Right lobe of liver (tissue), 6 donors: ENCODE measurements around the gene KRT80. TPM values are rescaled to one million over a fixed set of nuclear protein-coding genes. Genes with fewer than 3 reads are reported as not detected.

ENCODE experiments used
- ATAC-seq, 4 donors: fragments of 200-7000 bp; cut with Tn5 transposase; one replicate each; pipeline ENCODE4 v1.9.1; 2020; ENCODE audit warnings: mild to moderate bottlenecking in 4 of 4, moderate library complexity in 4 of 4
- DNase-seq, 3 donors: peaks; one replicate each; pipeline ENCODE4 v3.0.0-alpha.2; 2020
- H3K27ac ChIP-seq, 3 donors: fragments of 200-600 bp; one replicate each; pipeline ENCODE4 v1.8.0; 2022
- H3K27me3 ChIP-seq, 2 donors: fragments of 200-600 bp; one replicate each; pipeline ENCODE4 v1.8.0; 2022
- H3K36me3 ChIP-seq, 4 donors: fragments of 200-600 bp; sonication (generic) in 1 of 4; one replicate each; pipeline versions ENCODE4 v1.5.1 to v1.8.0; 2017 to 2022; ENCODE audit warnings: control low read depth in 1 of 4
- H3K4me1 ChIP-seq, 4 donors: fragments of 200-600 bp; sonication (generic) in 1 of 4; one replicate each; pipeline versions ENCODE4 v1.5.1 to v1.8.0; 2017 to 2022; ENCODE audit warnings: control low read depth in 1 of 4
- H3K4me3 ChIP-seq, 3 donors: fragments of 200-600 bp; one replicate each; pipeline ENCODE4 v1.8.0; 2022
- H3K9me3 ChIP-seq, 4 donors: fragments of 200-600 bp; sonication (generic) in 1 of 4; one replicate each; pipeline versions ENCODE4 v1.5.1 to v1.8.0; 2017 to 2022; ENCODE audit warnings: control low read depth in 1 of 4
- POLR2A ChIP-seq: fragments of 450-650 bp; IDR thresholded peaks from one replicate; pipeline ENCODE4 v1.6.1; 2017; ENCODE audit warnings: antibody characterized with exemption, mild to moderate bottlenecking
- WGBS: methylation state at CpG from one replicate; pipeline ENCODE4 v1.1.6; 2018; ENCODE audit warnings: low coverage, low lambda C conversion rate; ENCODE audit not compliant: insufficient coverage; ENCODE audit errors: missing lambda C conversion rate; 5-methylcytosine and 5-hydroxymethylcytosine counted together
- intact Hi-C, 2 donors: fragments of 100-400 bp; cut with DNase I; formaldehyde crosslinking; loops; one replicate each; pipeline versions ENCODE4 v1.11.2 to v1.14.1; 2022
- total RNA-seq, 6 experiments: library from RNA; depleted of rRNA in 2 of 6; stranded (reverse); fragments of >200 nt in 2 of 6; fragmentation: NEBNext Ultra II Directional in 3 of 6; extraction: Animal tissue kit (Norgen Biotek cat#: 25700) in 3 of 6; gene quantifications; one replicate each; pipeline versions ENCODE4 v1.1.0 to v1.2.4, GENCODE V29; 2016 to 2023
- TF ChIP-seq, protein P1 (sequence below), 4 donors: fragments of 200-600 bp in 3 of 4; fragments of 450-650 bp in 1 of 4; IDR thresholded peaks; one replicate each; pipeline versions ENCODE4 v1.5.1 to v1.8.0; 2016 to 2022; ENCODE audit warnings: antibody characterized with exemption in 4 of 4, mild to moderate bottlenecking in 2 of 4
- donor health status: DM: no; HTN: yes; CAD: no.
- donor health status: DM: no; HTN: no; CAD: no.
- donor health status: DM: no; HTN: no; CAD: no.
- donor health status: DM: no; HTN: yes; CAD: no.
- donor health status: DM: no; HTN: yes; CAD: no.

The KRT80 gene
- total RNA-seq, 6 experiments from 2014 or later, result 0.09 to 0.51 (median 0.15) TPM

- no peaks in the 10 kb centered on the region for H3K9me3 ChIP-seq
- ATAC-seq, result no peak
- H3K27ac ChIP-seq, result no peak overlapping the region
- intact Hi-C loops, result no loop called here
- H3K4me3 ChIP-seq, result no peak overlapping the region
- H3K36me3 ChIP-seq, result no peaks in the 10 kb centered on the region
- no peaks in the 10 kb centered on the region for H3K4me1 ChIP-seq
- 61% methylated on average over 5 of the region's 6 CpGs for WGBS
- H3K27me3 ChIP-seq, result no peaks in the 10 kb centered on the region
- DNase-seq, result no peak
- TF ChIP-seq, protein P1, sequence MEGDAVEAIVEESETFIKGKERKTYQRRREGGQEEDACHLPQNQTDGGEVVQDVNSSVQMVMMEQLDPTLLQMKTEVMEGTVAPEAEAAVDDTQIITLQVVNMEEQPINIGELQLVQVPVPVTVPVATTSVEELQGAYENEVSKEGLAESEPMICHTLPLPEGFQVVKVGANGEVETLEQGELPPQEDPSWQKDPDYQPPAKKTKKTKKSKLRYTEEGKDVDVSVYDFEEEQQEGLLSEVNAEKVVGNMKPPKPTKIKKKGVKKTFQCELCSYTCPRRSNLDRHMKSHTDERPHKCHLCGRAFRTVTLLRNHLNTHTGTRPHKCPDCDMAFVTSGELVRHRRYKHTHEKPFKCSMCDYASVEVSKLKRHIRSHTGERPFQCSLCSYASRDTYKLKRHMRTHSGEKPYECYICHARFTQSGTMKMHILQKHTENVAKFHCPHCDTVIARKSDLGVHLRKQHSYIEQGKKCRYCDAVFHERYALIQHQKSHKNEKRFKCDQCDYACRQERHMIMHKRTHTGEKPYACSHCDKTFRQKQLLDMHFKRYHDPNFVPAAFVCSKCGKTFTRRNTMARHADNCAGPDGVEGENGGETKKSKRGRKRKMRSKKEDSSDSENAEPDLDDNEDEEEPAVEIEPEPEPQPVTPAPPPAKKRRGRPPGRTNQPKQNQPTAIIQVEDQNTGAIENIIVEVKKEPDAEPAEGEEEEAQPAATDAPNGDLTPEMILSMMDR (IDR thresholded peaks at IDR 0.05), result no peak
- TF ChIP-seq POLR2A, result no peak
Measured at GRCh38 chr12:52184813-52185212, 7.0 kb downstream of the KRT80 start.

GRCh38 chr12:52183971-52184370 is 7.8 kb downstream of the KRT80 start:
- no CpG with 5 or more reads among the region's 8 CpGs for WGBS
- H3K4me3 ChIP-seq, result no peak overlapping the region
- DNase-seq, result no peak
- H3K36me3 ChIP-seq, result no peaks in the 10 kb centered on the region
- H3K27ac ChIP-seq, result no peak overlapping the region
- intact Hi-C loops, result no loop called here
- H3K4me1 ChIP-seq, result no peaks in the 10 kb centered on the region
- H3K9me3 ChIP-seq, result no peaks in the 10 kb centered on the region
- no peak for TF ChIP-seq POLR2A
- TF ChIP-seq, protein P1 (IDR thresholded peaks at IDR 0.05), result no peak
- no peak for ATAC-seq
- no peaks in the 10 kb centered on the region for H3K27me3 ChIP-seq

GRCh38 chr12:52183544-52183910 is 8.3 kb downstream of the KRT80 start:
- Histone ChIP-seq H3K36me3 (no peaks in the 10 kb centered on the region), H3K9me3 (no peaks in the 10 kb centered on the region), H3K4me3 (no peak overlapping the region), H3K27ac (no peak overlapping the region), H3K4me1 (no peaks in the 10 kb centered on the region), H3K27me3 (no peaks in the 10 kb centered on the region)
- intact Hi-C loops, result no loop called here
- no peak for TF ChIP-seq POLR2A
- TF ChIP-seq, protein P1 (IDR thresholded peaks at IDR 0.05), result no peak
- 68% methylated on average over 3 of the region's 6 CpGs for WGBS
- ATAC-seq, result no peak
- DNase-seq, result no peak

- WGBS, result 77% methylated on average over 5 of the region's 9 CpGs
- H3K27ac ChIP-seq, result no peak overlapping the region
- intact Hi-C loops, result no loop called here
- no peaks in the 10 kb centered on the region for H3K4me1 ChIP-seq
- H3K27me3 ChIP-seq, result no peaks in the 10 kb centered on the region
- ATAC-seq, result peak in 1 of 4 donors; percentile 27
- H3K4me3 ChIP-seq, result no peak overlapping the region
- H3K36me3 ChIP-seq, result no peaks in the 10 kb centered on the region
- TF ChIP-seq POLR2A, result no peak
- TF ChIP-seq, protein P1 (IDR thresholded peaks at IDR 0.05), result no peak
- DNase-seq, result no peak
- H3K9me3 ChIP-seq, result no peaks in the 10 kb centered on the region
Measured at GRCh38 chr12:52182898-52183543, 8.8 kb downstream of the KRT80 start.
